Measurements from ENCODE around the gene COL6A3.

DNA sequence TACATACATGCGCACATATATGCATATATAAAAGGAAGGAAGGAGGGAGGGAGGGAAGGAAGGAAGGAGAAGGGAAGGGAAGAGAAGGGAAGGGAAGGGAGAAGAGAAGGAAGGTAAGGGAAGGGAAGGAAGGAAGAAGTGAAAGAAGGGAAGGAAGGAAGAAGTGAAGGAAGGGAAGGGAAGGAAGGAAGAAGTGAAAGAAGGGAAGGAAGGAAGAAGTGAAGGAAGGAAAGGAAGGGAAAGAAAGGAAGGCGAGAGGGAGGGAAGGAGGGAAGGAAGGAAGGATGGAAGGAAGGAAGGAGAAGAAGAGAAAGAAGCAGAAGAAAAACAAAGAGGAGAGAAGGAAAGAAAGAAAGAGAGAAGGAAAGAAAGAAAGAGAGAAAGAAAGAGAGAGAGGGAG lies 16.9 kb downstream of the COL6A3 start:
- TF ChIP-seq, protein P1, sequence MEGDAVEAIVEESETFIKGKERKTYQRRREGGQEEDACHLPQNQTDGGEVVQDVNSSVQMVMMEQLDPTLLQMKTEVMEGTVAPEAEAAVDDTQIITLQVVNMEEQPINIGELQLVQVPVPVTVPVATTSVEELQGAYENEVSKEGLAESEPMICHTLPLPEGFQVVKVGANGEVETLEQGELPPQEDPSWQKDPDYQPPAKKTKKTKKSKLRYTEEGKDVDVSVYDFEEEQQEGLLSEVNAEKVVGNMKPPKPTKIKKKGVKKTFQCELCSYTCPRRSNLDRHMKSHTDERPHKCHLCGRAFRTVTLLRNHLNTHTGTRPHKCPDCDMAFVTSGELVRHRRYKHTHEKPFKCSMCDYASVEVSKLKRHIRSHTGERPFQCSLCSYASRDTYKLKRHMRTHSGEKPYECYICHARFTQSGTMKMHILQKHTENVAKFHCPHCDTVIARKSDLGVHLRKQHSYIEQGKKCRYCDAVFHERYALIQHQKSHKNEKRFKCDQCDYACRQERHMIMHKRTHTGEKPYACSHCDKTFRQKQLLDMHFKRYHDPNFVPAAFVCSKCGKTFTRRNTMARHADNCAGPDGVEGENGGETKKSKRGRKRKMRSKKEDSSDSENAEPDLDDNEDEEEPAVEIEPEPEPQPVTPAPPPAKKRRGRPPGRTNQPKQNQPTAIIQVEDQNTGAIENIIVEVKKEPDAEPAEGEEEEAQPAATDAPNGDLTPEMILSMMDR (IDR thresholded peaks at IDR 0.05): no peak
- TF ChIP-seq POLR2A (IDR thresholded peaks at IDR 0.05): no peak

Measured in right lobe of liver (tissue), 4 donors.